ENCODE measurements around the gene TFPI2. TPM values are rescaled to one million over a fixed set of nuclear protein-coding genes. Genes with fewer than 3 reads are reported as not detected.
"Not testable (repeated sequence)": the region's sequence is repeated elsewhere in the genome, so short reads cannot be mapped to it uniquely, and the experiment has no call there.

The TFPI2 gene
- total RNA-seq, 1 experiment from 2014 or later = not detected

GRCh38 chr7:93914581-93915066 is 24.1 kb upstream of the TFPI2 start:
- intact Hi-C loops (cut with micrococcal nuclease) = no loop called here
- Mint-ChIP-seq H3K4me3 (ENCODE audit: unreplicated experiment) (peak overlapping the region; percentile 58), H3K36me3 (ENCODE audit: insufficient read depth, unreplicated experiment) (no peaks in the 10 kb centered on the region), H3K9me3 (ENCODE audit: unreplicated experiment) (no peaks in the 10 kb centered on the region), H3K4me1 (ENCODE audit: insufficient read depth, unreplicated experiment) (peaks cover 15% of the 10 kb centered on the region), H3K27ac (ENCODE audit: low read depth, unreplicated experiment) (peak overlapping the region; percentile 68), H3K27me3 (ENCODE audit: insufficient read depth, unreplicated experiment) (no peaks in the 10 kb centered on the region)
- no TSS peak for BruUV-seq (replicated peaks)
- no peak for TF ChIP-seq CTCF (IDR thresholded peaks at IDR 0.05; ENCODE audit: unreplicated experiment)
- ChIA-PET CTCF (interaction anchor here (0.7 kb wide), 2 partner anchors 10 to 11 kb away, joined by 3 to 4 read pairs; no protein-coding TSS in a partner anchor), POLR2A (interaction anchor here (1.2 kb wide), 1 partner anchor 16 kb away, joined by 3 read pairs; no protein-coding TSS in a partner anchor)
- DNase-seq (ENCODE audit: unreplicated experiment) = peak; percentile 91

DNA sequence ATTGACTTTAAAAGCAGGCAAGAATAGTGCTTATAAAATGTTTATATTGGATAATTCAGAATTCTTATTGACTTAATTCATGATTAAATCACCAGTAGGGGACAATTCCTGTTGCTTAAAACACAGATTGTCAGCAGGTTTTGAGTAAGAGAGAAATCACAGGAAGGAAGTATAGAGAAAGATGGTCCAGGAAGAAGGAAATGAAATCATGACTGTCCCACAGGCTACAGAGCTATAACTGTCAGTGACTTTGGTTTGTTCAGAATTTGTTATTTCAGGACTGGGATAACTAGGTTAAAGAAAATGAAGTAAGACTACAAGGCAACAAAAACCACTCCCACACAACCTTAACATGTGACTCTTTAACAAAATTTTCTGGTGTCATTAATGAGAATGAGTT is 22.6 kb upstream of the TFPI2 start:
- no peak overlapping the region for H3K4me3 Mint-ChIP-seq (ENCODE audit: unreplicated experiment)
- H3K27me3 Mint-ChIP-seq (ENCODE audit: insufficient read depth, unreplicated experiment) = no peaks in the 10 kb centered on the region
- intact Hi-C loops (cut with micrococcal nuclease) = no loop called here
- BruUV-seq (replicated peaks) = no TSS peak
- H3K36me3 Mint-ChIP-seq (ENCODE audit: insufficient read depth, unreplicated experiment) = no peaks in the 10 kb centered on the region
- no peaks in the 10 kb centered on the region for H3K9me3 Mint-ChIP-seq (ENCODE audit: unreplicated experiment)
- no peak for TF ChIP-seq CTCF (IDR thresholded peaks at IDR 0.05; ENCODE audit: unreplicated experiment)
- peaks cover 15% of the 10 kb centered on the region for H3K4me1 Mint-ChIP-seq (ENCODE audit: insufficient read depth, unreplicated experiment)
- H3K27ac Mint-ChIP-seq (ENCODE audit: low read depth, unreplicated experiment) = no peak overlapping the region
- no peak for DNase-seq (ENCODE audit: unreplicated experiment)
- ChIA-PET CTCF (interaction anchor here (0.7 kb wide), 1 partner anchor 26 kb away, joined by 3 read pairs; no protein-coding TSS in a partner anchor), POLR2A (no interaction called here)

DNA sequence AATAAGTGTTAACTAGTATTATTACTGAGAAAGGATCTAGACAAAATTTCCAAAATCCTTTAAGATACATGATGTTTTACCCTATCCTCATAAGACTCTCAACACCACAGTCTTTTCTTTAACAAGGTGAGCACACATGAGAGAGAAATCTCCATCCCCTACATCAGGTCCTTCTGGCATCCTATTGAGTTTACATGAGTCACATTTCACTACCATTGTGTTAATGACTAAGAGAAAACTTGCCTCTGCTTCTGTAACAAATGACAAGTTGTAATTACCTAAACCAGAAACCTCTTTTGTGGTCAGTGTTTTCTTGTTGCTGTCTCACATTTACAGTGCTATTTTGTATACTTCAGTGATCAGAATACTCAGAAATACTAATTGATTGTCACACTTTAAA is 21.1 kb upstream of the TFPI2 start:
- H3K27me3 Mint-ChIP-seq (ENCODE audit: insufficient read depth, unreplicated experiment); H3K4me3 Mint-ChIP-seq (ENCODE audit: unreplicated experiment); H3K36me3 Mint-ChIP-seq (ENCODE audit: insufficient read depth, unreplicated experiment); CTCF ChIA-PET; BruUV-seq (replicated peaks); intact Hi-C loops (cut with micrococcal nuclease); H3K9me3 Mint-ChIP-seq (ENCODE audit: unreplicated experiment); H3K27ac Mint-ChIP-seq (ENCODE audit: low read depth, unreplicated experiment): not testable (repeated sequence)
- POLR2A ChIA-PET = interaction anchor here (0.6 kb wide), 1 partner anchor 23 kb away, joined by 4 read pairs; no protein-coding TSS in a partner anchor
- peak; percentile 41 for DNase-seq (ENCODE audit: unreplicated experiment)
- H3K4me1 Mint-ChIP-seq (ENCODE audit: insufficient read depth, unreplicated experiment) = peaks cover 14% of the 10 kb centered on the region

GRCh38 chr7:93911242-93911641 is 20.7 kb upstream of the TFPI2 start:
- H3K36me3 Mint-ChIP-seq (ENCODE audit: insufficient read depth, unreplicated experiment); H3K4me3 Mint-ChIP-seq (ENCODE audit: unreplicated experiment); DNase-seq (ENCODE audit: unreplicated experiment); H3K9me3 Mint-ChIP-seq (ENCODE audit: unreplicated experiment); H3K27ac Mint-ChIP-seq (ENCODE audit: low read depth, unreplicated experiment); intact Hi-C loops (cut with micrococcal nuclease); BruUV-seq (replicated peaks); H3K4me1 Mint-ChIP-seq (ENCODE audit: insufficient read depth, unreplicated experiment); H3K27me3 Mint-ChIP-seq (ENCODE audit: insufficient read depth, unreplicated experiment): not testable (repeated sequence)
- ChIA-PET POLR2A (interaction anchor here (0.6 to 1.4 kb wide), 2 partner anchors 11 to 24 kb away, joined by 4 to 5 read pairs; partner anchors contain the start of gene GNG11), CTCF (interaction anchor here (0.6 kb wide), 1 partner anchor 369 kb away, joined by 3 read pairs; no protein-coding TSS in a partner anchor)

GRCh38 chr7:93910076-93910994 is 19.8 kb upstream of the TFPI2 start:
- ChIA-PET POLR2A (interaction anchor here (1.4 kb wide), 1 partner anchor 12 kb away, joined by 5 read pairs; the partner anchor contains the start of gene GNG11), CTCF (interaction anchor here (0.5 to 1.1 kb wide), 7 partner anchors 10 to 370 kb away, joined by 3 to 9 read pairs (median 3); no protein-coding TSS in a partner anchor)
- Mint-ChIP-seq H3K4me1 (ENCODE audit: insufficient read depth, unreplicated experiment) (peaks cover 9% of the 10 kb centered on the region), H3K4me3 (ENCODE audit: unreplicated experiment) (no peak overlapping the region), H3K27me3 (ENCODE audit: insufficient read depth, unreplicated experiment) (no peaks in the 10 kb centered on the region), H3K27ac (ENCODE audit: low read depth, unreplicated experiment) (peak overlapping the region; percentile 28), H3K36me3 (ENCODE audit: insufficient read depth, unreplicated experiment) (no peaks in the 10 kb centered on the region), H3K9me3 (ENCODE audit: unreplicated experiment) (no peaks in the 10 kb centered on the region)
- DNase-seq (ENCODE audit: unreplicated experiment) = peak; percentile 88
- BruUV-seq (replicated peaks) = no TSS peak
- intact Hi-C loops (cut with micrococcal nuclease) = no loop called here
- TF ChIP-seq CTCF (IDR thresholded peaks at IDR 0.05; ENCODE audit: unreplicated experiment) = no peak
